Gastrocnemius medialis (tissue), 4 donors: ENCODE results near the gene VIT. TPM values are rescaled to one million over a fixed set of nuclear protein-coding genes. Genes with fewer than 3 reads are reported as not detected.

Source experiments
- ATAC-seq, 2 donors: fragments of 150-250 bp; one replicate each; pipeline ENCODE4 v1.9.1; 2016
- DNase-seq, 2 donors: peaks; one replicate each; pipeline ENCODE4 v3.0.0-alpha.2; 2019
- H3K27ac ChIP-seq, 4 donors: fragments of 200-600 bp; sonication (generic); 1 replicate in 1 of 4; 2 replicates in 3 of 4; pipeline ENCODE4 v1.5.1; 2016 to 2018; ENCODE audit warnings: mild to moderate bottlenecking in 2 of 4, moderate library complexity in 1 of 4
- H3K27me3 ChIP-seq, 3 donors: fragments of 200-600 bp; sonication (generic) in 2 of 3; 1 replicate in 1 of 3; 2 replicates in 2 of 3; pipeline versions ENCODE4 v1.5.1 to v1.6.0; 2016 to 2019; ENCODE audit warnings: mild to moderate bottlenecking in 1 of 3, moderate library complexity in 1 of 3
- H3K36me3 ChIP-seq, 2 donors: fragments of 200-600 bp; sonication (generic) in 1 of 2; one replicate each; pipeline ENCODE4 v1.5.1; 2017 to 2018
- H3K4me1 ChIP-seq, 2 donors: fragments of 200-600 bp; sonication (generic) in 1 of 2; one replicate each; pipeline ENCODE4 v1.5.1; 2016 to 2017; ENCODE audit warnings: mild to moderate bottlenecking in 2 of 2
- H3K4me3 ChIP-seq, 4 donors: fragments of 200-600 bp; sonication (generic) in 3 of 4; 1 replicate in 1 of 4; 2 replicates in 3 of 4; pipeline ENCODE4 v1.5.1; 2016 to 2019; ENCODE audit warnings: mild to moderate bottlenecking in 2 of 4
- H3K9me3 ChIP-seq, 3 donors: fragments of 200-600 bp; sonication (generic) in 2 of 3; 1 replicate in 1 of 3; 2 replicates in 2 of 3; pipeline ENCODE4 v1.5.1; 2016 to 2019
- CTCF ChIP-seq, 5 experiments: fragments of 450-650 bp in 3 of 5; fragments of 200-600 bp in 2 of 5; sonication (generic) in 2 of 5; IDR thresholded peaks in 4 of 5; conservative IDR thresholded peaks in 1 of 5; 1 replicate in 4 of 5; 2 replicates in 1 of 5; pipeline ENCODE4 v1.5.1; 2016 to 2019; ENCODE audit warnings: antibody characterized with exemption in 5 of 5, mild to moderate bottlenecking in 3 of 5, moderate library complexity in 3 of 5
- POLR2A ChIP-seq, 2 donors: fragments of 450-650 bp; IDR thresholded peaks; one replicate each; pipeline ENCODE4 v1.6.1; 2017; ENCODE audit warnings: antibody characterized with exemption in 2 of 2, mild to moderate bottlenecking in 2 of 2, moderate library complexity in 2 of 2
- in situ Hi-C, 4 donors: fragments of 200-750 bp; cut with MboI; loops; one replicate each; pipeline versions ENCODE4 v1.15.0 to v1.8.0; 2017; ENCODE audit warnings: low sequenced_read_pairs in 4 of 4
- intact Hi-C: fragments of 100-400 bp; cut with DNase I; formaldehyde crosslinking; loops from one replicate; pipeline ENCODE4 v1.15.1; 2023; ENCODE audit warnings: low total_unique reads
- total RNA-seq, 4 donors: library from RNA; depleted of rRNA; stranded (reverse); fragments of >200 nt; gene quantifications; one replicate each; pipeline versions ENCODE4 v1.1.0 to v1.2.3, GENCODE V29; 2016

The VIT gene
- total RNA-seq, 4 donors from 2014 or later = 14.4 to 27.3 (median 17.6) TPM

DNA sequence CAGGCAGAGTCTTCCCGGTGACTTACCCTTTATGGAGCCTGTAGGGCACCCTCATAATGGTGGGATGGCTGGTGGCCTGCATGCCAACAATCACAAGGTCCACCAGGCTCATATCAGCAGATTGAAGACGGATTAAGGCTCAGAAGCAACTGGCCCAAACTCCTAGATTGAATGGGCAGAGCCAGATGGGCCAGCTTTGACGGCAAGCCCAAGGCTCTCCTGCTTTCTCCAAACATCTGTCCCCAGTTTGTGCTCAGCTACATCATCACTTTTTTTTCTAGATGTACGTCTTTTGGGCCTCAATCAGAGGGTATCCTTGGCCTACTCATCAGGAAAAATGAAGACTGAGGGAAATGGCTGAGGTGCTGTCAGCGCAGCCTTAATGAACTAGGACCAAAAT lies 114.6 kb downstream of the VIT start:
- Histone ChIP-seq H3K9me3 (no peaks in the 10 kb centered on the region), H3K27me3 (no peaks in the 10 kb centered on the region), H3K4me3 (no peak overlapping the region), H3K4me1 (no peaks in the 10 kb centered on the region), H3K27ac (no peak overlapping the region), H3K36me3 (no peaks in the 10 kb centered on the region)
- in situ Hi-C loops = no loop called here
- intact Hi-C loops = no loop called here
- no peak for ATAC-seq
- DNase-seq = no peak
- TF ChIP-seq CTCF (IDR thresholded peaks at IDR 0.05 in 4 of 5, conservative IDR thresholded peaks at IDR 0.05 in 1 of 5) (no peak), POLR2A (IDR thresholded peaks at IDR 0.05) (no peak)

- Histone ChIP-seq H3K4me3 (no peak overlapping the region), H3K9me3 (no peaks in the 10 kb centered on the region), H3K27ac (no peak overlapping the region), H3K27me3 (no peaks in the 10 kb centered on the region), H3K36me3 (no peaks in the 10 kb centered on the region), H3K4me1 (no peaks in the 10 kb centered on the region)
- DNase-seq (no peak), ATAC-seq (no peak)
- no peak for TF ChIP-seq POLR2A (IDR thresholded peaks at IDR 0.05)
- in situ Hi-C loops (no loop called here), intact Hi-C loops (no loop called here)
These were observed 115.7 kb downstream of the VIT start for GRCh38 chr2:36812196-36812595.

DNA sequence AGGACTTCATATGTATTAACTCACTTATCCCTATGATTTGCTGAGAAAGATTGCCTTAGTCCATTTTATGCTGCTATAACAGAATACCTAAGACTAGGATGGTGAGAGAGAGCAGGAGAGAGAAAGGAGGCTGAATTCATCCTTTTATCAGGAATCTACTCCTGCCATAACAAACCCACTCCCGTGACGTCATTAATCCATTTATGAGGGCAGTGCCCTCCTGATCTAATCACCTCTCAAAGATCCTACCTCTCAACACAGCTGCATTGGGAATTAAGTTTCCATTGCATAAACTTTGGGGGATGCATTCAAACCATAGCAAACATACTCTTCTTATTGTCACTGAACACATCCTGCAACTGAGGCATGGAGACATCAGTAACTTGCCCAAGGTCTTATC lies 122.0 kb downstream of the VIT start:
- intact Hi-C loops = no loop called here
- Histone ChIP-seq H3K4me1 (no peaks in the 10 kb centered on the region), H3K4me3 (no peak overlapping the region), H3K36me3 (no peaks in the 10 kb centered on the region), H3K27ac (no peak overlapping the region), H3K27me3 (no peaks in the 10 kb centered on the region), H3K9me3 (no peaks in the 10 kb centered on the region)
- no peak for ATAC-seq
- DNase-seq = no peak
- in situ Hi-C loops = no loop called here
- no peak for TF ChIP-seq CTCF (IDR thresholded peaks at IDR 0.05 in 4 of 5, conservative IDR thresholded peaks at IDR 0.05 in 1 of 5)
- TF ChIP-seq POLR2A (IDR thresholded peaks at IDR 0.05) = no peak

DNA sequence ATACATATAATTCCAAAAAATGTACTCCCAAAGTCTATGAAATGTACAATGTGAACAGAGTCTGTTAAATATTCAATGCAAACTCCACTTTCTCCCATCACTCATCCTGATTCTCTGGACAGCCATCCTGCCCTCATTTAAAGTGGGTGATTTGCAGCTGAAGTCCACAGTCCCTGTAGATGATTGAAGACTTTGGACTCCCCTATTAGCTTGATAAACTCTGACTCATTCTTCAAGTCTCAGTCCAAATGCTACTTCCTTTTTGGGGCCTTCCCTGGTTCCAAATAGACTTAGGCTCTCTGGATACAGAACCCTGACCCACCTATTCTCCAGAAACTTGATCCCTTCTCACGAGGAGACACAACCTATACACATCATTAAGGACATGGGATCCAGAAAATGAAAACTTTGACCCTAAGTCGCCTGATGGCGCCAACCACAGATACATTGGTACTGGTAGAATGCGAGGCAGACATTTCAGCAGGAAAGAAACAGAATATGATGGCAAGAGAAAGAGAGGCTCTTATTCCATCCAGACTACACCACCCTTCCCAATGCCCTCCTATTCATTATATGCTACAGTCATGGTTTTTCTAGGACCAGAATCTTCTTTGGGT lies 122.7 kb downstream of the VIT start:
- ATAC-seq = no peak

More for the DNA sequence above, 122.7 kb downstream of the VIT start:
- Histone ChIP-seq H3K27me3 (no peaks in the 10 kb centered on the region), H3K4me1 (no peaks in the 10 kb centered on the region), H3K9me3 (no peaks in the 10 kb centered on the region), H3K36me3 (no peaks in the 10 kb centered on the region), H3K27ac (no peak overlapping the region), H3K4me3 (no peak overlapping the region)
- in situ Hi-C loops = no loop called here
- TF ChIP-seq CTCF (IDR thresholded peaks at IDR 0.05 in 4 of 5, conservative IDR thresholded peaks at IDR 0.05 in 1 of 5) (no peak), POLR2A (IDR thresholded peaks at IDR 0.05) (no peak)
- intact Hi-C loops = no loop called here
- no peak for DNase-seq
